Choroid plexus epithelial cell (primary cell): Measurements from ENCODE around the gene SLC38A4.

Experiments used
- DNase-seq: peaks from one replicate; pipeline ENCODE4 v3.0.0-alpha.2; 2010; ENCODE audit warnings: low read depth
- H3K4me3 ChIP-seq: 2 replicates; pipeline ENCODE4 v1.5.1; 2011; ENCODE audit warnings: low read depth, mild to moderate bottlenecking, control low read depth, low read length, moderate library complexity
- CTCF ChIP-seq: conservative IDR thresholded peaks from 2 replicates; pipeline ENCODE4 v1.5.1; 2011; ENCODE audit warnings: low read depth, mild to moderate bottlenecking, control low read depth, inconsistent platforms, low read length, moderate library complexity

SLC38A4 gene

DNA sequence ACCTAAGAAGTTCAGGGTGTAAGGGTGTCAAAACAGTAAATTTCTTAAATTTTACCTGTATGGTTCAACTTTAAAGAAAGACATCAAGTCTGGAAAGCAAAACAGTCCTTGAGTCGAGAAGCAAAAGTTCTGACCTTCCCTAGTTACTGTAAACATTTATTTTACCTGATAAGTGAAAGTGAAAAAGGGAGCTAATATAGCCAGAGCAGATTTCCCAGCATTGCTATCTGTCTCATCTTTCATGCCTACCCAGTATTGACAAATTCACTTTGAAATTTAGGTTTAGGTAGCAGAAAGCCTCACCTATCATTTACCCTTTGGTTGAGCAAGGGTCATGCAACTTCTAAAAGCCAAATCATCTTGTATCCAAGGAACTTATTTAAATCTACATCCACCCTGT, 24.5 kb downstream of the SLC38A4 start:
- H3K4me3 ChIP-seq, result no peak overlapping the region
- no peak for DNase-seq
- no peak for TF ChIP-seq CTCF

DNA sequence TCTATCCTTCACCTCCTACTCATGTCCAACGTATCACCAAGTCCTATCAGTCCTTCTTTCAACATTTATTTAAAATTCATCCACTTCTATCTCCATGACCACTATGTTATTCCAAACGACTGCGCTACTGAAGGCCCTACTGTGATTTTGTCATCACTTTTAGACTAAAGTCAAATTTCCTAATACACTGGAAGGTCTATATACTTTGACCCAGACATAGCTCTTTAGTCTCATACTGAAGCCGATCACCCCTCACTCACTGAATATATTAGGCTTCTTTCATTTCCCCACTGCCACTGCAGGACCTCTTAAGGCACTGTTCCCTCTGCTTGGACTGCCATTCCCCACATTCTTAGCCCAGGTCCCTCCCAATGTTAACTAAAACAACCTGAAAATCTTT, 25.6 kb downstream of the SLC38A4 start:
- DNase-seq, result no peak
- no peak for TF ChIP-seq CTCF
- H3K4me3 ChIP-seq, result no peak overlapping the region

GRCh38 chr12:46798648-46799047, 27.1 kb downstream of the SLC38A4 start:
- no peak for DNase-seq
- no peak overlapping the region for H3K4me3 ChIP-seq
- TF ChIP-seq CTCF, result no peak

DNA sequence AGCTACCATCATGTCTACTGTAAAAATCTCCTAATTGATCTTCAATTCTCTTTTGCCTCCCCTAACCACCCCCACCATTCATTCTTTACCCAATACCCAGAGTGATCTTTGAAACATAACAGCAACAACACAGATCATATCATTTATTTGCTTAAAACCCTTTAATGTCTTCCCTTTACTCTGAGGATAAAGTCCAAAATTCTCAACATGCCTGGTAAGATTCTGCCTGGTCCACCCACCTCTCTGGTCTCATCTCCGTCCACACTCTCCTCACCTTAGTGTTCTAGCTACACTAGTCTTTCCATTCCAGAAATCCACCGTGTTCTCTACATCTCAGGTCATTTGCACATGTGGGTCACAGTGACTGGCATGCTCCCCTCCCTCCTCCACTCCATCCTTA, 27.7 kb downstream of the SLC38A4 start:
- TF ChIP-seq CTCF, result no peak
- DNase-seq, result no peak
- H3K4me3 ChIP-seq, result no peak overlapping the region

- no peak for DNase-seq
- no peak overlapping the region for H3K4me3 ChIP-seq
- no peak for TF ChIP-seq CTCF
Measured at GRCh38 chr12:46795988-46796387, 29.8 kb downstream of the SLC38A4 start.

DNA sequence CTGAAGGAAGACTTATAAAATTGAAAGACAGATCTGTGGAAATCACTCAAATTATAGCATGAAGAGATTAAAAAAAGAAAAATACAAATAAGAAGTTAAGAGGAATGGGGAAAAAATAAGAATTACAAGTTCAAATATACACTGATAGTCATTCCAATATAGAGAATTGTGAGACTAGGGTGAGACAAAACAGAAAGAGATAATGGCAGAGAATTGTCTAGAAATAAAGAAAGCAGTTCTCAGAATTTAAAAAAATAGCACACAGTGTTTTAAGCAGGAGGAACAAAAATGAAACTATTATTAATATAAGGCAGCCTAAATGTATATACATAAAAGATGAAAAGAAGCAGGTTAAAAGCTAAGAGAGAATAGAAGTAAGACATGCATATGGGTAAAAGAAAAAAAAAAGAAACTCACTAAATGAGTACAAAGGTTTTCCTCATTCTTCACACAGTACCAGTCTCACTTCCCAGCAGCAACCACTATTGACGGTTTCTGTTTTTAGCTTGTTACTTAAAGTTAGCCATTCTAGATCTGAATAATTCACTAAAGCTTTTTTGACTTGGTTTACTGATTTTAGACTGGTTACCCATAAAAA, 31.1 kb downstream of the SLC38A4 start:
- no peak for DNase-seq
- H3K4me3 ChIP-seq, result no peak overlapping the region
- TF ChIP-seq CTCF, result no peak

- TF ChIP-seq CTCF, result no peak
Measured at GRCh38 chr12:46792925-46793324, 32.9 kb downstream of the SLC38A4 start.

More at GRCh38 chr12:46792925-46793324, 32.9 kb downstream of the SLC38A4 start:
- no peak overlapping the region for H3K4me3 ChIP-seq
- DNase-seq, result no peak
